Measurements from ENCODE around the gene RFWD3.

Gene RFWD3

GRCh38 chr16:74637742-74638453 lies 28.8 kb downstream of the RFWD3 start:
- no peak overlapping the region for H3K27ac ChIP-seq (ENCODE audit: low read depth, low read length)
- no peak overlapping the region for H3K4ac ChIP-seq (ENCODE audit: low read depth, low read length)
- no peak overlapping the region for H4K8ac ChIP-seq (ENCODE audit: low read depth, low read length)
- no peaks in the 10 kb centered on the region for H3K27me3 ChIP-seq (ENCODE audit: insufficient read depth, low read length)
- H3K36me3 ChIP-seq (ENCODE audit: control insufficient read depth in 1 of 2, insufficient read depth in 2 of 2, low read length in 2 of 2) = peaks cover 46 to 52% of the 10 kb centered on the region in 2 experiments
- no peak overlapping the region for H3K14ac ChIP-seq (ENCODE audit: low read length)
- H2BK12ac ChIP-seq (ENCODE audit: low read length) = no peak overlapping the region
- H3K18ac ChIP-seq (ENCODE audit: low read length) = no peak overlapping the region
- H3K4me3 ChIP-seq (ENCODE audit: low read depth, low read length) = no peak overlapping the region
- no peak overlapping the region for H3K4me2 ChIP-seq (ENCODE audit: low read length)
- H3K9me3 ChIP-seq (ENCODE audit: insufficient read depth, low read depth, low read length) = no peaks in the 10 kb centered on the region
- no peaks in the 10 kb centered on the region for H3K4me1 ChIP-seq (ENCODE audit: control insufficient read depth in 1 of 2, insufficient read depth in 2 of 2, low read length in 2 of 2)
- no peak overlapping the region for H3K9ac ChIP-seq (ENCODE audit: low read length)
- no peak overlapping the region for H4K12ac ChIP-seq (ENCODE audit: low read depth, low read length)
- no peak overlapping the region for H2BK120ac ChIP-seq (ENCODE audit: insufficient read depth, low read length, poor library complexity)
- H3K79me1 ChIP-seq (ENCODE audit: low read length) = no peaks in the 10 kb centered on the region
- H2AFZ ChIP-seq (ENCODE audit: insufficient read depth, low read length, poor library complexity) = no peak overlapping the region
- H2BK5ac ChIP-seq (ENCODE audit: low read depth, low read length, poor library complexity) = no peak overlapping the region
- no peak for DNase-seq
- H2AK5ac ChIP-seq (ENCODE audit: low read length) = no peak overlapping the region
- H4K91ac ChIP-seq (ENCODE audit: low read depth, low read length) = no peak overlapping the region
- WGBS (ENCODE audit: extremely low coverage, insufficient coverage, insufficient read length) = no CpG with 5 or more reads among the region's 7 CpGs
- no peak overlapping the region for H3K23ac ChIP-seq (ENCODE audit: low read length)
- H3K79me2 ChIP-seq (ENCODE audit: control insufficient read depth, insufficient read depth, low read length, poor library complexity) = no peaks in the 10 kb centered on the region

GRCh38 chr16:74635303-74635702 lies 31.4 kb downstream of the RFWD3 start:
- H3K79me1 ChIP-seq (ENCODE audit: low read length) = no peaks in the 10 kb centered on the region
- no peak overlapping the region for H2AK5ac ChIP-seq (ENCODE audit: low read length)
- H3K14ac ChIP-seq (ENCODE audit: low read length) = no peak overlapping the region
- H3K18ac ChIP-seq (ENCODE audit: low read length) = no peak overlapping the region
- no peak overlapping the region for H4K91ac ChIP-seq (ENCODE audit: low read depth, low read length)
- no CpG with 5 or more reads among the region's 5 CpGs for WGBS (ENCODE audit: extremely low coverage, insufficient coverage, insufficient read length)
- no peak overlapping the region for H4K8ac ChIP-seq (ENCODE audit: low read depth, low read length)
- H3K4me1 ChIP-seq (ENCODE audit: control insufficient read depth in 1 of 2, insufficient read depth in 2 of 2, low read length in 2 of 2) = no peaks in the 10 kb centered on the region
- no peak overlapping the region for H4K12ac ChIP-seq (ENCODE audit: low read depth, low read length)
- H2BK12ac ChIP-seq (ENCODE audit: low read length) = no peak overlapping the region
- no peak overlapping the region for H3K4ac ChIP-seq (ENCODE audit: low read depth, low read length)
- H3K9me3 ChIP-seq (ENCODE audit: insufficient read depth, low read depth, low read length) = no peaks in the 10 kb centered on the region
- no peak for DNase-seq
- H3K36me3 ChIP-seq (ENCODE audit: control insufficient read depth in 1 of 2, insufficient read depth in 2 of 2, low read length in 2 of 2) = peaks cover 52 to 60% of the 10 kb centered on the region in 2 experiments
- H3K27ac ChIP-seq (ENCODE audit: low read depth, low read length) = no peak overlapping the region
- H2AFZ ChIP-seq (ENCODE audit: insufficient read depth, low read length, poor library complexity) = no peak overlapping the region
- H3K4me3 ChIP-seq (ENCODE audit: low read depth, low read length) = no peak overlapping the region
- no peak overlapping the region for H2BK5ac ChIP-seq (ENCODE audit: low read depth, low read length, poor library complexity)
- H3K23ac ChIP-seq (ENCODE audit: low read length) = no peak overlapping the region
- no peaks in the 10 kb centered on the region for H3K79me2 ChIP-seq (ENCODE audit: control insufficient read depth, insufficient read depth, low read length, poor library complexity)
- no peak overlapping the region for H3K4me2 ChIP-seq (ENCODE audit: low read length)
- no peak overlapping the region for H3K9ac ChIP-seq (ENCODE audit: low read length)
- H3K27me3 ChIP-seq (ENCODE audit: insufficient read depth, low read length) = no peaks in the 10 kb centered on the region
- no peak overlapping the region for H2BK120ac ChIP-seq (ENCODE audit: insufficient read depth, low read length, poor library complexity)

- WGBS (ENCODE audit: extremely low coverage, insufficient coverage, insufficient read length) = no CpG with 5 or more reads among the region's 7 CpGs
- H3K9ac ChIP-seq (ENCODE audit: low read length) = no peak overlapping the region
- H3K4ac ChIP-seq (ENCODE audit: low read depth, low read length) = no peak overlapping the region
- H3K4me1 ChIP-seq (ENCODE audit: control insufficient read depth in 1 of 2, insufficient read depth in 2 of 2, low read length in 2 of 2) = no peaks in the 10 kb centered on the region
- H2BK5ac ChIP-seq (ENCODE audit: low read depth, low read length, poor library complexity) = no peak overlapping the region
- H3K79me2 ChIP-seq (ENCODE audit: control insufficient read depth, insufficient read depth, low read length, poor library complexity) = no peaks in the 10 kb centered on the region
- peak overlapping the region; percentile 80 for H4K12ac ChIP-seq (ENCODE audit: low read depth, low read length)
- no peak overlapping the region for H3K27ac ChIP-seq (ENCODE audit: low read depth, low read length)
- no peak overlapping the region for H4K91ac ChIP-seq (ENCODE audit: low read depth, low read length)
- no peak overlapping the region for H3K23ac ChIP-seq (ENCODE audit: low read length)
- no peaks in the 10 kb centered on the region for H3K79me1 ChIP-seq (ENCODE audit: low read length)
- H3K27me3 ChIP-seq (ENCODE audit: insufficient read depth, low read length) = no peaks in the 10 kb centered on the region
- H3K4me3 ChIP-seq (ENCODE audit: low read depth, low read length) = no peak overlapping the region
- H3K18ac ChIP-seq (ENCODE audit: low read length) = no peak overlapping the region
- H2AK5ac ChIP-seq (ENCODE audit: low read length) = no peak overlapping the region
- H3K36me3 ChIP-seq (ENCODE audit: control insufficient read depth in 1 of 2, insufficient read depth in 2 of 2, low read length in 2 of 2) = peaks cover 51 to 59% of the 10 kb centered on the region in 2 experiments
- H3K9me3 ChIP-seq (ENCODE audit: insufficient read depth, low read depth, low read length) = no peaks in the 10 kb centered on the region
- no peak overlapping the region for H2AFZ ChIP-seq (ENCODE audit: insufficient read depth, low read length, poor library complexity)
- no peak overlapping the region for H4K8ac ChIP-seq (ENCODE audit: low read depth, low read length)
- H2BK120ac ChIP-seq (ENCODE audit: insufficient read depth, low read length, poor library complexity) = no peak overlapping the region
- DNase-seq = no peak
- no peak overlapping the region for H3K14ac ChIP-seq (ENCODE audit: low read length)
- no peak overlapping the region for H3K4me2 ChIP-seq (ENCODE audit: low read length)
- no peak overlapping the region for H2BK12ac ChIP-seq (ENCODE audit: low read length)
These were observed 33.0 kb downstream of the RFWD3 start for GRCh38 chr16:74633686-74634085.

GRCh38 chr16:74627506-74628220 lies 39.0 kb downstream of the RFWD3 start:
- Histone ChIP-seq H3K27me3 (ENCODE audit: insufficient read depth, low read length) (no peaks in the 10 kb centered on the region), H2AFZ (ENCODE audit: insufficient read depth, low read length, poor library complexity) (no peak overlapping the region), H2AK5ac (ENCODE audit: low read length) (no peak overlapping the region), H4K8ac (ENCODE audit: low read depth, low read length) (no peak overlapping the region), H2BK5ac (ENCODE audit: low read depth, low read length, poor library complexity) (no peak overlapping the region), H4K12ac (ENCODE audit: low read depth, low read length) (no peak overlapping the region), H3K23ac (ENCODE audit: low read length) (no peak overlapping the region), H3K18ac (ENCODE audit: low read length) (no peak overlapping the region), H3K4me1 (ENCODE audit: control insufficient read depth in 1 of 2, insufficient read depth in 2 of 2, low read length in 2 of 2) (no peaks in the 10 kb centered on the region), H4K91ac (ENCODE audit: low read depth, low read length) (no peak overlapping the region), H3K4me3 (ENCODE audit: low read depth, low read length) (no peak overlapping the region), H3K79me1 (ENCODE audit: low read length) (no peaks in the 10 kb centered on the region), H3K9ac (ENCODE audit: low read length) (no peak overlapping the region), H3K4me2 (ENCODE audit: low read length) (no peak overlapping the region), H3K4ac (ENCODE audit: low read depth, low read length) (no peak overlapping the region), H3K27ac (ENCODE audit: low read depth, low read length) (no peak overlapping the region), H2BK120ac (ENCODE audit: insufficient read depth, low read length, poor library complexity) (no peak overlapping the region), H2BK12ac (ENCODE audit: low read length) (no peak overlapping the region), H3K79me2 (ENCODE audit: control insufficient read depth, insufficient read depth, low read length, poor library complexity) (no peaks in the 10 kb centered on the region), H3K14ac (ENCODE audit: low read length) (no peak overlapping the region), H3K36me3 (ENCODE audit: control insufficient read depth in 1 of 2, insufficient read depth in 2 of 2, low read length in 2 of 2) (peaks cover 49 to 76% of the 10 kb centered on the region in 2 experiments), H3K9me3 (ENCODE audit: insufficient read depth, low read depth, low read length) (no peaks in the 10 kb centered on the region)
- no CpG with 5 or more reads among the region's 6 CpGs for WGBS (ENCODE audit: extremely low coverage, insufficient coverage, insufficient read length)
- no peak for DNase-seq

Data from trophoblast cell (in vitro differentiated cells and primary cell).